GM18951 (cell line): ENCODE results near the gene PRR14.
A peak's percentile ranks its signal among the peaks of the same experiment; 100 is the strongest.

ENCODE experiments used
- POLR2A ChIP-seq: IDR thresholded peaks from 4 replicates; pipeline ENCODE4 v1.6.1; 2011; ENCODE audit warnings: mild to moderate bottlenecking; ENCODE audit not compliant: insufficient read length, insufficient read depth; ENCODE audit errors: extremely low read depth
- in situ Hi-C: fragments of 300-500 bp; cut with MboI; formaldehyde crosslinking; loops from one replicate; pipeline ENCODE4 v1.12.0; 2022; ENCODE audit warnings: low sequenced_read_pairs, mixed read lengths, inconsistent platforms; ENCODE audit not compliant: unreplicated experiment

Gene PRR14

GRCh38 chr16:30644334-30644830 lies 6.4 kb upstream of the PRR14 start:
- in situ Hi-C loops: loop anchor here (25.0 kb wide), 1 partner anchor 1182 kb away; the partner anchor contains the start of genes BOLA2, SLX1B and SULT1A4
- TF ChIP-seq POLR2A: no peak

DNA sequence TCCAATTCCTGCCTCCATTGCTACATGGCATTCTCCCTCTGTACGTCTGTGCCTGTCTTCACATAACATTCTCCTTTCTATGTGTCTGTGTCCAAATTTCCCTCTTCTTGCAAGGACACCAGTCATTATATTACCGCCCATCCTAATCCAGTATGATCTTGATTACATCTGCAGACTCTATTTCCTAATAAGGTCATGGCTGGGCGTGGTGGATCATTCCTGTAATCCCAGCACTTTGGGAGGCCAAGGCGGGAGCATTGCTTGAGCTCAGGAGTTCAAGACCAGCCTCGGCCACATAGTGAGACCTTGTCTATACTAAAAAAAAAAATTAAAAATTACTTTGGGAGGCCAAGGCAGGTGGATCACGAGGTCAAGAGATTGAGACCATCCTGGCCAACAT lies 5.0 kb upstream of the PRR14 start:
- in situ Hi-C loops: loop anchor here (25.0 kb wide), 1 partner anchor 1183 kb away; the partner anchor contains the start of genes BOLA2, SLX1B and SULT1A4
- TF ChIP-seq POLR2A: no peak

DNA sequence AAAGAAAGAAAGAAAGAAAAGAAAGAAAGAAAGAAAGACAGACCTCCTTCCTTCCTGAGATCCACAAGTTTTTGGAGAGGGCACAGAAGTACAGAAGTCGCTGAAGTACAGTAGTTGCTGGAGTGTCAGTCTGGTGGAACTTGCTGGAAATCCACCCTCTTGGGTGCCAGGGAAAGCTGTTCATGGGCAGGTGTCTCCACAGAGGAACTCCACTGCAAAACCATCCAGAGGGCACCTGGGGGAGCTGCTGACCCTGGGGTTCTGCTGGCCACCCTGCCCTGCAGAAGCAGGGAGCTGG lies 3.5 kb upstream of the PRR14 start:
- no peak for TF ChIP-seq POLR2A
- in situ Hi-C loops: loop anchor here (25.0 kb wide), 1 partner anchor 1185 kb away; the partner anchor contains the start of genes BOLA2, SLX1B and SULT1A4

DNA sequence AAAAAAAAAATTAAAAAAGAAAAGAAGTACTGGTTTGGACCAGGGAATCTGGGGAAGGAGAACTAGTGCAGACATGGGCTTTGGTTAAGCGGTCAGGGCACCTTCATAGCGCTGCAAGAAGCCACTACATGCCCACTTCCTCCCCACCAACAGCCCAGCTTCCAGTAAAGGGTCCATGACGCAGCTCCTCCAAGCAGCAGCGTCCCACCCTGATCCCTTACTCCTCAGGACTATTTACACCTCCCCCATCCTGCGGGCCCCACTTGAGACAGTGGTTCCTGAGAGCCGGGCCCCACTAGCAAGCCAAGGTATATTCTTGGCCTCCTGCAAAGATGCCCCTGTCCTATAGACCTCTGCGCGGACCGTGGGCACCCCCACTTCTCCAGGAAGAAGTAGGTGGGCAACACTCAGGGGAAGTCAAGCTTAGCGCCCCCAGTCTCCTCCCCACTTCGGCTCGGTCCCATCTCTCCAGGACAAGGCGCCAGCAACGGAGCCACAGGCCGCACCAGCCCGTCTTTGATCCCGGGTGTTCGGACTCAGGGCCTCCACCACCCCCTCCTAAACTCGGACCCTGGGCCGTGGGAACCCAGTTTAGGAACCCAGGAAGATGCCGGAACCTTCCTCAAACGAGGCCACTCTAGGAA lies 913 bp upstream of the PRR14 start:
- in situ Hi-C loops: loop anchor here (25.0 kb wide), 1 partner anchor 1188 kb away; the partner anchor contains the start of genes BOLA2, SLX1B and SULT1A4
- TF ChIP-seq POLR2A: peak; percentile 40

DNA sequence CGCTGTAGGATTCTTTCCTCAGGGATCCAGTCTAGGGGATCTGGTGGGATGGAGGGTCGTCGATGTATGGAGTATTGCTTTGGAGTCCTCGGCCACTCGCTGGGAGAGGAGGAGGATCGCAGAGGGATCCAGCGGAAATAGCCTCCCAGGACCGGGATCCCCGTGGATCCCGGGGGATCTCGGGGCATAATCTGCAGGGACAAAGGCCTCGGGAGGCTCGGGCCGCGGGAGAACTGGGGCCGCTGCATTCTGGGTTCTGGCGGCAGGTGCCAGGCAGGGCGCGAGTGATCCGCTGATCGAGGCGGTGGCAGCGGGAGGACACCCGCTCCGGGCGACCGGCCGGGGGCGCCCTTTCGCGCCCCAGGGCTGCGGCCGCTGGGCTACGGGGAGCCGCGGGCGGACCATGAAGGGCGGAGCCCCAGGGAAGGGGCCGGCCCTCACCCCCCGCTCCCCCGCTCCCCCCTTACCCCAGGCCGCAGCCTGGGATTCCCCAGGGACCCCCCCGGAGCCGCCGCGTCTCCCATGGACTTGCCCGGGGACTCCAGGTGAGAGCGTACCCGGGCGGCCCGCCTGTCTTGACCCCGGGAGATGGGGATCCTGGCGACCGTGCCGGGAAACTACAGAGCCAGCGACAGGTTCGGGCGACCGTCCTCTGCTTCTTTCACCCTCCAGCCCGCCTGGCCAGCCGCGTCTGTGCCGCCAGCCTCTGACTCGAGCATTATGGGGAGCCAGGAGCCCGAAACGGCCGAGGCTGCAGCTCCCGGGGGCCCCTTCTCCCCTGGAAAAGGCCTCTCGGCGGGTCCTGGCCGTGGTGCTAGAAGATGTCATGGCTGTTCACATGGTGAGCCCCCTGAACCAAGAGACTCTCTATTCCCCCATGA lies 604 bp downstream of the PRR14 start:
- in situ Hi-C loops: no loop called here
- peak; percentile 53 for TF ChIP-seq POLR2A

GRCh38 chr16:30652005-30652296 lies 1.2 kb downstream of the PRR14 start:
- in situ Hi-C loops: no loop called here
- TF ChIP-seq POLR2A: no peak

- in situ Hi-C loops: no loop called here
- TF ChIP-seq POLR2A: no peak
These were observed 2.0 kb downstream of the PRR14 start for GRCh38 chr16:30652718-30653117.

DNA sequence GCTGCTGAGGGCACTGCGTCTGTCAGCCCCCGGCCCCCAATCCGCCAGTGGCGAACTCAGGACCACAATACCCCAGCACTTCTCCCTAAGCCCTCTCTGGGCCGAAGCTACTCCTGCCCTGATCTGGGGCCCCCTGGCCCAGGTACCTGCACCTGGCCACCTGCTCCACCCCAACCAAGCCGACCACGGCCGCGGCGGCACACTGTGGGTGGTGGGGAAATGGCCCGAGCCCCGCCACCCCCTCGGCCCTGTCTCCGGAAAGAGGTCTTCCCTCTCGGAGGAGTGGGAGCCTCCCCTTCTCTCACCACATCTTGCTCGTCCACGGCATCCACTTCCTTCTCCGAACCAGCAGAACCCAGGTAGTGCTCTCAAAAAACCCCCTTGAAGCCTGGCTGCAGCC lies 4.1 kb downstream of the PRR14 start:
- no peak for TF ChIP-seq POLR2A
- in situ Hi-C loops: no loop called here

GRCh38 chr16:30655815-30656347 lies 5.1 kb downstream of the PRR14 start:
- TF ChIP-seq POLR2A: no peak
- in situ Hi-C loops: no loop called here

GRCh38 chr16:30656388-30656787 lies 5.6 kb downstream of the PRR14 start:
- TF ChIP-seq POLR2A: no peak
- in situ Hi-C loops: no loop called here

- in situ Hi-C loops: no loop called here
These were observed 6.5 kb downstream of the PRR14 start for GRCh38 chr16:30656974-30657865.

DNA sequence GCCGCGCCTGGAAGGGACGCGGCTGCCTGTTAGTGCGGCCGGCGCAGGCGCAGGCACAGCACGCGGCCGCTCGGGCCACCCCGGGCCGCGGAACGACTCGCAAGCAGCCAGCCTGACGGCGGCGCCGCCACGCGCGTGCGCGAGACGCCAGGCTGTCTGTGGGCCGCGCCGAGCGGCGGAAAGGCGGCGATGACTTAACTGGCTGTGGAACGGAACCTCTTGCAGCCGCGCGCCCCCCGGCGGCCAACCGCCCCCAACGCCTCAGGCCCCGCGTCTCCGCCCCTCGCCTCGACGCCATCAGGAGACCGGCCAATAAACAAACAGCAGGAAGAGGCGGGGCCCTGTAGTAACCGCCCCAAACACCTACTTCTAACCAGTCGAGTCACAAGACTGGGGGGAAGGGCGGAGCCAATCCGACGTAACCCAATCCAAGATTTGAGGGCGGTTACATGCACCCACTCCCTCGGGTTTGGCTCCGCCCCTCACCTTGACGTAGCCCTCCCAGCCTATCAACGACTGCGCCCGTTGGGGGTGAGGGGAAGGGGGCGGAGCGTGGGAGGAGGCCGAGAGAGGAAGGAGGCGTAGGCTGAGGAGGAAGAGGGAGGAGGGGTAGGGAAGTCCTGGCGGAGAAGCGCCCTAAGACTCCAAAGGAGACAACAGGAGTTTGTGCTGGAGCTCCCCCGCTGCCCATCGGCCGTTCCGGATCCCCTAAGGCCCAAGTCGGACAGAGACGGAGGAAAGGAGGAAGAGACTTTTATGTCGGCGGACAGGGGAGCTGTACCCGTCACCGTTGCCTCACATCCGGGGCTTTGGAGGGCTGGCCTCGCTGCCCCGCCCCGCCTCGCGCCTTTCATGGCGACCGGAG lies 7.3 kb downstream of the PRR14 start, which contains the start of gene FBRS:
Gene FBRS, plus strand, starts transcription at position 566 of the 865 bp plus-strand sequence. CDS start 1,088 bp downstream, outside the sequence.
- TF ChIP-seq POLR2A: peak; percentile 82
- in situ Hi-C loops: no loop called here

More at GRCh38 chr16:30656974-30657865, 6.5 kb downstream of the PRR14 start:
- TF ChIP-seq POLR2A: no peak
